ENCODE data around the gene CCDC150. TPM values are rescaled to one million over a fixed set of nuclear protein-coding genes. Genes with fewer than 3 reads are reported as not detected.

The CCDC150 gene
- total RNA-seq, 1 experiment from 2014 or later = 10.2 TPM

GRCh38 chr2:196767101-196767500 lies 127.6 kb downstream of the CCDC150 start:
- no peak for DNase-seq (ENCODE audit: low read depth)

Other genes starting within 250 kb of the CCDC150 start
- 4.2 and 5.5 TPM in 2 replicates for gene HECW2, start 46.2 kb upstream of the CCDC150 start, total RNA-seq (2014; rRNA removed)
- gene GTF3C3, start 160.0 kb downstream of the CCDC150 start, total RNA-seq (2014; rRNA removed) = 13.5 and 16.0 TPM in 2 replicates
- 0.32 TPM in 1 of 2 replicates, not detected in the other for gene C2orf66, start 169.6 kb downstream of the CCDC150 start, total RNA-seq (2014; rRNA removed)

Measured in LHCN-M2 (cell line).